KMS-11 (cell line): ENCODE results near the gene FAM3A.

Source experiments
- H2AFZ ChIP-seq: fragments of 200-600 bp; sonication (generic); 2 replicates; pipeline ENCODE4 v1.6.1; 2016; ENCODE audit warnings: antibody characterized with exemption, mixed run types, low read depth
- H3K27ac ChIP-seq: fragments of 200-600 bp; sonication (generic); 2 replicates; pipeline ENCODE4 v1.6.1; 2016; ENCODE audit warnings: mild to moderate bottlenecking, mixed run types
- H3K27me3 ChIP-seq: fragments of 200-600 bp; sonication (generic); 2 replicates; pipeline ENCODE4 v1.6.1; 2017; ENCODE audit warnings: mild to moderate bottlenecking, low read depth, mixed run types, moderate library complexity; ENCODE audit not compliant: insufficient read depth
- H3K36me3 ChIP-seq: fragments of 200-600 bp; sonication (generic); 2 replicates; pipeline ENCODE4 v1.6.1; 2017; ENCODE audit warnings: mild to moderate bottlenecking, mixed run types; ENCODE audit not compliant: insufficient read depth
- H3K4me1 ChIP-seq: fragments of 200-600 bp; sonication (generic); 2 replicates; pipeline ENCODE4 v1.6.1; 2016; ENCODE audit warnings: mild to moderate bottlenecking, low read depth, mixed run types; ENCODE audit not compliant: poor library complexity, severe bottlenecking
- H3K4me2 ChIP-seq: fragments of 200-600 bp; sonication (generic); 2 replicates; pipeline ENCODE4 v1.7.0; 2016; ENCODE audit warnings: mild to moderate bottlenecking, mixed run types
- H3K4me3 ChIP-seq: fragments of 200-600 bp; sonication (generic); IDR thresholded peaks from 2 replicates; pipeline ENCODE4 v1.6.1; 2017; ENCODE audit warnings: low read depth, low read length, mixed read lengths; ENCODE audit not compliant: insufficient read depth
- H3K79me2 ChIP-seq: fragments of 200-600 bp; sonication (generic); 2 replicates; pipeline ENCODE4 v1.6.1; 2016; ENCODE audit warnings: low read depth, mixed run types; ENCODE audit not compliant: insufficient read depth
- H3K9ac ChIP-seq: fragments of 200-600 bp; sonication (generic); 2 replicates; pipeline ENCODE4 v1.6.1; 2016; ENCODE audit warnings: mild to moderate bottlenecking, mixed run types
- H4K20me1 ChIP-seq: fragments of 200-600 bp; sonication (generic); 2 replicates; pipeline ENCODE4 v1.6.1; 2016; ENCODE audit warnings: mild to moderate bottlenecking, mixed run types; ENCODE audit not compliant: insufficient read depth
- CTCF ChIP-seq: fragments of 200-600 bp; sonication (generic); conservative IDR thresholded peaks from 2 replicates; pipeline ENCODE4 v1.6.1; 2017; ENCODE audit warnings: low read depth, mild to moderate bottlenecking, antibody characterized with exemption, low read length, moderate library complexity, mixed read lengths

FAM3A gene

GRCh38 chrX:154495472-154495922, 20.5 kb downstream of the FAM3A start:
- no peaks in the 10 kb centered on the region for H3K36me3 ChIP-seq
- H3K4me1 ChIP-seq, result peaks cover 5% of the 10 kb centered on the region
- H3K9ac ChIP-seq, result no peak overlapping the region
- no peak overlapping the region for H2AFZ ChIP-seq
- H3K27me3 ChIP-seq, result no peaks in the 10 kb centered on the region
- H3K4me2 ChIP-seq, result no peak overlapping the region
- no peak overlapping the region for H3K27ac ChIP-seq
- no peak for TF ChIP-seq CTCF
- no peak overlapping the region for H3K4me3 ChIP-seq
- no peaks in the 10 kb centered on the region for H4K20me1 ChIP-seq
- H3K79me2 ChIP-seq, result no peaks in the 10 kb centered on the region

- no peak overlapping the region for H3K27ac ChIP-seq
- H3K9ac ChIP-seq, result no peak overlapping the region
- no peak overlapping the region for H2AFZ ChIP-seq
- no peak overlapping the region for H3K4me3 ChIP-seq
- H3K4me1 ChIP-seq, result peaks cover 5% of the 10 kb centered on the region
- H3K36me3 ChIP-seq, result no peaks in the 10 kb centered on the region
- no peak for TF ChIP-seq CTCF
- H3K4me2 ChIP-seq, result no peak overlapping the region
- H3K27me3 ChIP-seq, result no peaks in the 10 kb centered on the region
- no peaks in the 10 kb centered on the region; the same call in 1 of the 2 replicates for H3K79me2 ChIP-seq
- no peaks in the 10 kb centered on the region for H4K20me1 ChIP-seq
Observed at GRCh38 chrX:154494715-154495114, 21.3 kb downstream of the FAM3A start.

GRCh38 chrX:154490414-154491083, 25.5 kb downstream of the FAM3A start, which contains the start of gene SLC10A3:
Gene SLC10A3 (minus strand): TSS chrX:154490629. CDS start chrX:154488940, 1,689 bp downstream.
- H3K4me3 ChIP-seq, result no peak within 1 kb of the TSS
- H3K27ac ChIP-seq, result peak within 1 kb of the TSS; percentile 85
- H3K79me2 ChIP-seq, result peaks cover 6% of the 10 kb centered on the region; the same call in 1 of the 2 replicates
- H4K20me1 ChIP-seq, result no peaks in the 10 kb centered on the region
- H3K36me3 ChIP-seq, result no peaks in the 10 kb centered on the region
- H2AFZ ChIP-seq, result peak within 1 kb of the TSS; percentile 86
- peak within 1 kb of the TSS; percentile 43 for H3K4me2 ChIP-seq
- peaks cover 3% of the 10 kb centered on the region for H3K4me1 ChIP-seq
- H3K27me3 ChIP-seq, result no peaks in the 10 kb centered on the region
- TF ChIP-seq CTCF, result no peak
- peak within 1 kb of the TSS; percentile 72 for H3K9ac ChIP-seq

- no peak overlapping the region for H2AFZ ChIP-seq
- H3K27me3 ChIP-seq, result no peaks in the 10 kb centered on the region
- peaks cover 12% of the 10 kb centered on the region; the same call in 1 of the 2 replicates for H3K79me2 ChIP-seq
- H3K9ac ChIP-seq, result peak overlapping the region; percentile 49; the same call in 1 of the 2 replicates
- no peaks in the 10 kb centered on the region for H3K4me1 ChIP-seq
- peak overlapping the region; percentile 39 for H3K4me2 ChIP-seq
- no peaks in the 10 kb centered on the region for H4K20me1 ChIP-seq
- H3K4me3 ChIP-seq, result no peak overlapping the region
- TF ChIP-seq CTCF, result no peak
- H3K27ac ChIP-seq, result peak overlapping the region; percentile 30; the same call in 1 of the 2 replicates
- no peaks in the 10 kb centered on the region for H3K36me3 ChIP-seq
Observed at GRCh38 chrX:154490021-154490413, 26.0 kb downstream of the FAM3A start.
